HEK293 (cell line): ENCODE results near the gene PLCB1.

Experiments used
- CTCF ChIA-PET: fragments of 350-600 bp; formaldehyde crosslinking; extraction: SDS; loops from one replicate; lab custom pipeline; 2021; ENCODE audit warnings: antibody characterized with exemption; lab: Yijun Ruan, JAX
- POLR2A ChIA-PET: fragments of 300-600 bp; formaldehyde crosslinking; extraction: SDS; loops from one replicate; lab custom pipeline; 2020; ENCODE audit warnings: antibody characterized with exemption, inconsistent platforms; lab: Yijun Ruan, JAX
- H3K27ac ChIP-seq: fragments of 200-500 bp; sonication (Bioruptor generic); 2 replicates; pipeline ENCODE4 v1.5.1; 2014; ENCODE audit warnings: low read depth, low read length, control low read depth, inconsistent platforms; ENCODE audit errors: extremely low read depth
- H3K36me3 ChIP-seq, 2 experiments: fragments of 200-500 bp in 1 of 2; sonication (Bioruptor generic) in 1 of 2; 1 replicate in 1 of 2; 2 replicates in 1 of 2; pipeline ENCODE4 v1.5.1; 2014 to 2017; ENCODE audit warnings: inconsistent platforms in 2 of 2, low read length in 2 of 2; ENCODE audit not compliant: control insufficient read depth in 2 of 2, insufficient read depth in 1 of 2
- H3K4me1 ChIP-seq: fragments of 200-500 bp; sonication (Bioruptor generic); 2 replicates; pipeline ENCODE4 v1.5.1; 2014; ENCODE audit warnings: mild to moderate bottlenecking, low read length, inconsistent platforms; ENCODE audit not compliant: control insufficient read depth, insufficient read depth
- H3K4me3 ChIP-seq: 2 replicates; pipeline ENCODE4 v1.5.1; 2011; ENCODE audit warnings: low read depth, mild to moderate bottlenecking, control low read depth, low read length, moderate library complexity
- H3K9me3 ChIP-seq: fragments of 200-500 bp; sonication (Bioruptor generic); 2 replicates; pipeline ENCODE4 v1.5.1; 2014; ENCODE audit warnings: low read depth, low read length, inconsistent platforms; ENCODE audit not compliant: control insufficient read depth, insufficient read depth
- GLI4 ChIP-seq: fragments of 450-650 bp; formaldehyde crosslinking; IDR thresholded peaks from 2 replicates; pipeline ENCODE4 v1.5.1; 2016; ENCODE audit warnings: missing biosample characterization, missing genetic modification characterization
- KLF10 ChIP-seq: fragments of 450-650 bp; IDR thresholded peaks from 2 replicates; pipeline ENCODE4 v1.5.1; 2018; ENCODE audit warnings: missing biosample characterization, mild to moderate bottlenecking, missing genetic modification characterization
- KLF7 ChIP-seq: fragments of 450-650 bp; formaldehyde crosslinking; IDR thresholded peaks from 2 replicates; pipeline ENCODE4 v1.5.1; 2016; ENCODE audit warnings: missing biosample characterization, missing genetic modification characterization, borderline replicate concordance
- KLF9 ChIP-seq: fragments of 450-650 bp; formaldehyde crosslinking; IDR thresholded peaks from 2 replicates; pipeline ENCODE4 v1.5.1; 2016; ENCODE audit warnings: missing biosample characterization, missing genetic modification characterization, low read depth
- OSR2 ChIP-seq: fragments of 450-650 bp; formaldehyde crosslinking; IDR thresholded peaks from 2 replicates; pipeline ENCODE4 v1.5.1; 2016; ENCODE audit warnings: missing biosample characterization, missing genetic modification characterization
- YY1 ChIP-seq: fragments of 450-650 bp; formaldehyde crosslinking; IDR thresholded peaks from 2 replicates; pipeline ENCODE4 v1.5.1; 2018; ENCODE audit warnings: missing biosample characterization, missing genetic modification characterization
- ZBTB17 ChIP-seq: fragments of 450-650 bp; formaldehyde crosslinking; IDR thresholded peaks from 2 replicates; pipeline ENCODE4 v1.5.1; 2016; ENCODE audit warnings: missing biosample characterization, missing genetic modification characterization
- ZBTB20 ChIP-seq: fragments of 450-650 bp; formaldehyde crosslinking; IDR thresholded peaks from 2 replicates; pipeline ENCODE4 v1.5.1; 2016; ENCODE audit warnings: missing biosample characterization, missing genetic modification characterization
- ZBTB48 ChIP-seq: fragments of 450-650 bp; formaldehyde crosslinking; IDR thresholded peaks from 2 replicates; pipeline ENCODE4 v1.5.1; 2016; ENCODE audit warnings: missing biosample characterization, missing genetic modification characterization
- ZNF202 ChIP-seq: fragments of 450-650 bp; formaldehyde crosslinking; IDR thresholded peaks from 2 replicates; pipeline ENCODE4 v1.5.1; 2016; ENCODE audit warnings: missing biosample characterization, missing genetic modification characterization, borderline replicate concordance
- ZNF223 ChIP-seq: fragments of 450-650 bp; formaldehyde crosslinking; IDR thresholded peaks from 2 replicates; pipeline ENCODE4 v1.5.1; 2016; ENCODE audit warnings: missing biosample characterization, missing genetic modification characterization
- ZNF48 ChIP-seq: fragments of 450-650 bp; formaldehyde crosslinking; IDR thresholded peaks from 2 replicates; pipeline ENCODE4 v1.5.1; 2016; ENCODE audit warnings: missing biosample characterization, missing genetic modification characterization
- ZNF514 ChIP-seq: fragments of 450-650 bp; formaldehyde crosslinking; IDR thresholded peaks from 2 replicates; pipeline ENCODE4 v1.5.1; 2016; ENCODE audit warnings: missing biosample characterization, missing genetic modification characterization
- ZNF654 ChIP-seq: fragments of 450-650 bp; formaldehyde crosslinking; IDR thresholded peaks from 2 replicates; pipeline ENCODE4 v1.5.1; 2016; ENCODE audit warnings: low read depth, missing biosample characterization, missing genetic modification characterization
- ZNF791 ChIP-seq: fragments of 450-650 bp; formaldehyde crosslinking; IDR thresholded peaks from 2 replicates; pipeline ENCODE4 v1.5.1; 2016; ENCODE audit warnings: missing biosample characterization, missing genetic modification characterization
- ZNF837 ChIP-seq: fragments of 450-650 bp; formaldehyde crosslinking; IDR thresholded peaks from 2 replicates; pipeline ENCODE4 v1.5.1; 2016; ENCODE audit warnings: missing biosample characterization, missing genetic modification characterization
- ZSCAN23 ChIP-seq: fragments of 450-650 bp; formaldehyde crosslinking; IDR thresholded peaks from 2 replicates; pipeline ENCODE4 v1.5.1; 2016; ENCODE audit warnings: missing biosample characterization, missing genetic modification characterization
- TF ChIP-seq, protein P1 (sequence below): fragments of 450-650 bp; formaldehyde crosslinking; IDR thresholded peaks from 2 replicates; pipeline ENCODE4 v1.5.1; 2016; ENCODE audit warnings: missing biosample characterization, missing genetic modification characterization, low read depth
- TF ChIP-seq, protein P2 (sequence below): fragments of 450-650 bp; formaldehyde crosslinking; IDR thresholded peaks from 2 replicates; pipeline ENCODE4 v1.5.1; 2016; ENCODE audit warnings: missing biosample characterization, missing genetic modification characterization
- TF ChIP-seq, protein P3 (sequence below): IDR thresholded peaks from 2 replicates; pipeline ENCODE4 v1.6.1; 2011; ENCODE audit warnings: mild to moderate bottlenecking, low read depth, low read length, borderline replicate concordance
- TF ChIP-seq, protein P4 (sequence below): fragments of 450-650 bp; formaldehyde crosslinking; IDR thresholded peaks from 2 replicates; pipeline ENCODE4 v1.5.1; 2017; ENCODE audit warnings: missing biosample characterization, missing genetic modification characterization
- TF ChIP-seq, protein P5 (sequence below): fragments of 450-650 bp; formaldehyde crosslinking; IDR thresholded peaks from 2 replicates; pipeline ENCODE4 v1.5.1; 2016; ENCODE audit warnings: missing biosample characterization, missing genetic modification characterization
- TF ChIP-seq, protein P6 (sequence below): fragments of 450-650 bp; formaldehyde crosslinking; IDR thresholded peaks from 2 replicates; pipeline ENCODE4 v1.5.1; 2016; ENCODE audit warnings: missing biosample characterization, missing genetic modification characterization
- TF ChIP-seq, protein P7 (sequence below): fragments of 450-650 bp; formaldehyde crosslinking; IDR thresholded peaks from 2 replicates; pipeline ENCODE4 v1.5.1; 2016; ENCODE audit warnings: missing biosample characterization, missing genetic modification characterization

PLCB1 gene

DNA sequence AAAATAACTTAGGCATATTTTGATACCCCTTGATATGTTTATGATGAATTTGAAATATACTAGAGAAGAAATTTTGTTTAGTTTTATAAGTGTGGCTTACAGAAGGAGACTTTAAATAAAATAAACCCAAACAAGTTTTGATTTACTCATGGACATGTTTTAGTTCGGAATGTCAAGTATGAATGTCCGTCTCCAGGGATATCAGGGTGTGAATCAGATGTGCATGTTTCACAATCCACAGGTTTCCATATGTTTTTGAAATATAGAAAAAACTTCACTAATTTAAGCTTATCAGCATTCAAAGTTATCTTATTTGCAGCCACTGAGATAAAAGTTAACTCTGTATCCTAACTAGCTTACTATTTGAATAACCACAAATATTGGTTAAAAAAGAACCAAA, 51.5 kb downstream of the PLCB1 start:
- no peak overlapping the region for H3K27ac ChIP-seq
- no peaks in the 10 kb centered on the region for H3K4me1 ChIP-seq
- H3K9me3 ChIP-seq: no peaks in the 10 kb centered on the region
- POLR2A ChIA-PET: no interaction called here
- TF ChIP-seq KLF9: no peak
- TF ChIP-seq, protein P1, sequence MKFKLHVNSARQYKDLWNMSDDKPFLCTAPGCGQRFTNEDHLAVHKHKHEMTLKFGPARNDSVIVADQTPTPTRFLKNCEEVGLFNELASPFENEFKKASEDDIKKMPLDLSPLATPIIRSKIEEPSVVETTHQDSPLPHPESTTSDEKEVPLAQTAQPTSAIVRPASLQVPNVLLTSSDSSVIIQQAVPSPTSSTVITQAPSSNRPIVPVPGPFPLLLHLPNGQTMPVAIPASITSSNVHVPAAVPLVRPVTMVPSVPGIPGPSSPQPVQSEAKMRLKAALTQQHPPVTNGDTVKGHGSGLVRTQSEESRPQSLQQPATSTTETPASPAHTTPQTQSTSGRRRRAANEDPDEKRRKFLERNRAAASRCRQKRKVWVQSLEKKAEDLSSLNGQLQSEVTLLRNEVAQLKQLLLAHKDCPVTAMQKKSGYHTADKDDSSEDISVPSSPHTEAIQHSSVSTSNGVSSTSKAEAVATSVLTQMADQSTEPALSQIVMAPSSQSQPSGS (tag by site-specific recombination): no peak
- TF ChIP-seq ZSCAN23: no peak
- TF ChIP-seq YY1 (tag by site-specific recombination): no peak
- no peak for TF ChIP-seq ZNF514 (tag by site-specific recombination)
- TF ChIP-seq ZNF223 (tag by site-specific recombination): no peak
- TF ChIP-seq GLI4 (tag by site-specific recombination): no peak
- no peak for TF ChIP-seq KLF7 (tag by site-specific recombination)
- TF ChIP-seq ZNF791 (tag by site-specific recombination): no peak
- TF ChIP-seq OSR2: no peak
- TF ChIP-seq, protein P2, sequence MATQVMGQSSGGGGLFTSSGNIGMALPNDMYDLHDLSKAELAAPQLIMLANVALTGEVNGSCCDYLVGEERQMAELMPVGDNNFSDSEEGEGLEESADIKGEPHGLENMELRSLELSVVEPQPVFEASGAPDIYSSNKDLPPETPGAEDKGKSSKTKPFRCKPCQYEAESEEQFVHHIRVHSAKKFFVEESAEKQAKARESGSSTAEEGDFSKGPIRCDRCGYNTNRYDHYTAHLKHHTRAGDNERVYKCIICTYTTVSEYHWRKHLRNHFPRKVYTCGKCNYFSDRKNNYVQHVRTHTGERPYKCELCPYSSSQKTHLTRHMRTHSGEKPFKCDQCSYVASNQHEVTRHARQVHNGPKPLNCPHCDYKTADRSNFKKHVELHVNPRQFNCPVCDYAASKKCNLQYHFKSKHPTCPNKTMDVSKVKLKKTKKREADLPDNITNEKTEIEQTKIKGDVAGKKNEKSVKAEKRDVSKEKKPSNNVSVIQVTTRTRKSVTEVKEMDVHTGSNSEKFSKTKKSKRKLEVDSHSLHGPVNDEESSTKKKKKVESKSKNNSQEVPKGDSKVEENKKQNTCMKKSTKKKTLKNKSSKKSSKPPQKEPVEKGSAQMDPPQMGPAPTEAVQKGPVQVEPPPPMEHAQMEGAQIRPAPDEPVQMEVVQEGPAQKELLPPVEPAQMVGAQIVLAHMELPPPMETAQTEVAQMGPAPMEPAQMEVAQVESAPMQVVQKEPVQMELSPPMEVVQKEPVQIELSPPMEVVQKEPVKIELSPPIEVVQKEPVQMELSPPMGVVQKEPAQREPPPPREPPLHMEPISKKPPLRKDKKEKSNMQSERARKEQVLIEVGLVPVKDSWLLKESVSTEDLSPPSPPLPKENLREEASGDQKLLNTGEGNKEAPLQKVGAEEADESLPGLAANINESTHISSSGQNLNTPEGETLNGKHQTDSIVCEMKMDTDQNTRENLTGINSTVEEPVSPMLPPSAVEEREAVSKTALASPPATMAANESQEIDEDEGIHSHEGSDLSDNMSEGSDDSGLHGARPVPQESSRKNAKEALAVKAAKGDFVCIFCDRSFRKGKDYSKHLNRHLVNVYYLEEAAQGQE (tag by site-specific recombination): no peak
- no peak for TF ChIP-seq ZBTB48 (tag by site-specific recombination)
- TF ChIP-seq ZNF837 (tag by site-specific recombination): no peak
- no peak for TF ChIP-seq ZBTB20 (tag by site-specific recombination)
- TF ChIP-seq, protein P3, sequence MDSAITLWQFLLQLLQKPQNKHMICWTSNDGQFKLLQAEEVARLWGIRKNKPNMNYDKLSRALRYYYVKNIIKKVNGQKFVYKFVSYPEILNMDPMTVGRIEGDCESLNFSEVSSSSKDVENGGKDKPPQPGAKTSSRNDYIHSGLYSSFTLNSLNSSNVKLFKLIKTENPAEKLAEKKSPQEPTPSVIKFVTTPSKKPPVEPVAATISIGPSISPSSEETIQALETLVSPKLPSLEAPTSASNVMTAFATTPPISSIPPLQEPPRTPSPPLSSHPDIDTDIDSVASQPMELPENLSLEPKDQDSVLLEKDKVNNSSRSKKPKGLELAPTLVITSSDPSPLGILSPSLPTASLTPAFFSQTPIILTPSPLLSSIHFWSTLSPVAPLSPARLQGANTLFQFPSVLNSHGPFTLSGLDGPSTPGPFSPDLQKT: no peak
- TF ChIP-seq ZNF202: no peak
- H3K36me3 ChIP-seq: no peaks in the 10 kb centered on the region
- CTCF ChIA-PET: no interaction called here
- no peak overlapping the region for H3K4me3 ChIP-seq

DNA sequence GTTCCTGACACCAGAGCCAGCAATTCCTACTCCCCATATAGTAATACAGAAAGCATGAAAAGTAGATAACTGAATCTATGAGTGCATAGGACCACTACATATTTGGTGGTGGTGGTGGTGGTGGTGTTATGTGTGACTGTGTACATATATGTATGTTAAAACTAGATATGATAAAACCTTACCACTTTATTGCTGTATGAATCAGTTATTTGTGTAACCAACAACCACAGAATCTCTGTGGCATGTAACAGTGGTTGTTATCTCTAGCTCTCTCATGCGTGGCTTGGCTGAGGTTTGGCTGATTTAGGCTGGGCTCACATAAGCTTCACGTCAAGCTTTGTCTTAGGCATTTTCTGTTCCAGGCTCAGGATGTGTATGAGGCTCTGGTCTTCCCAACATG, 55.7 kb downstream of the PLCB1 start:
- Histone ChIP-seq H3K4me1 (no peaks in the 10 kb centered on the region), H3K36me3 (no peaks in the 10 kb centered on the region), H3K4me3 (no peak overlapping the region), H3K27ac (no peak overlapping the region), H3K9me3 (no peaks in the 10 kb centered on the region)
- POLR2A ChIA-PET: no interaction called here
- CTCF ChIA-PET: no interaction called here
- TF ChIP-seq KLF10 (tag by site-specific recombination): no peak
- TF ChIP-seq, protein P4, sequence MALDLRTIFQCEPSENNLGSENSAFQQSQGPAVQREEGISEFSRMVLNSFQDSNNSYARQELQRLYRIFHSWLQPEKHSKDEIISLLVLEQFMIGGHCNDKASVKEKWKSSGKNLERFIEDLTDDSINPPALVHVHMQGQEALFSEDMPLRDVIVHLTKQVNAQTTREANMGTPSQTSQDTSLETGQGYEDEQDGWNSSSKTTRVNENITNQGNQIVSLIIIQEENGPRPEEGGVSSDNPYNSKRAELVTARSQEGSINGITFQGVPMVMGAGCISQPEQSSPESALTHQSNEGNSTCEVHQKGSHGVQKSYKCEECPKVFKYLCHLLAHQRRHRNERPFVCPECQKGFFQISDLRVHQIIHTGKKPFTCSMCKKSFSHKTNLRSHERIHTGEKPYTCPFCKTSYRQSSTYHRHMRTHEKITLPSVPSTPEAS: no peak
- TF ChIP-seq OSR2: no peak
- TF ChIP-seq, protein P5, sequence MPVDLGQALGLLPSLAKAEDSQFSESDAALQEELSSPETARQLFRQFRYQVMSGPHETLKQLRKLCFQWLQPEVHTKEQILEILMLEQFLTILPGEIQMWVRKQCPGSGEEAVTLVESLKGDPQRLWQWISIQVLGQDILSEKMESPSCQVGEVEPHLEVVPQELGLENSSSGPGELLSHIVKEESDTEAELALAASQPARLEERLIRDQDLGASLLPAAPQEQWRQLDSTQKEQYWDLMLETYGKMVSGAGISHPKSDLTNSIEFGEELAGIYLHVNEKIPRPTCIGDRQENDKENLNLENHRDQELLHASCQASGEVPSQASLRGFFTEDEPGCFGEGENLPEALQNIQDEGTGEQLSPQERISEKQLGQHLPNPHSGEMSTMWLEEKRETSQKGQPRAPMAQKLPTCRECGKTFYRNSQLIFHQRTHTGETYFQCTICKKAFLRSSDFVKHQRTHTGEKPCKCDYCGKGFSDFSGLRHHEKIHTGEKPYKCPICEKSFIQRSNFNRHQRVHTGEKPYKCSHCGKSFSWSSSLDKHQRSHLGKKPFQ (tag by site-specific recombination): no peak
- TF ChIP-seq, protein P6, sequence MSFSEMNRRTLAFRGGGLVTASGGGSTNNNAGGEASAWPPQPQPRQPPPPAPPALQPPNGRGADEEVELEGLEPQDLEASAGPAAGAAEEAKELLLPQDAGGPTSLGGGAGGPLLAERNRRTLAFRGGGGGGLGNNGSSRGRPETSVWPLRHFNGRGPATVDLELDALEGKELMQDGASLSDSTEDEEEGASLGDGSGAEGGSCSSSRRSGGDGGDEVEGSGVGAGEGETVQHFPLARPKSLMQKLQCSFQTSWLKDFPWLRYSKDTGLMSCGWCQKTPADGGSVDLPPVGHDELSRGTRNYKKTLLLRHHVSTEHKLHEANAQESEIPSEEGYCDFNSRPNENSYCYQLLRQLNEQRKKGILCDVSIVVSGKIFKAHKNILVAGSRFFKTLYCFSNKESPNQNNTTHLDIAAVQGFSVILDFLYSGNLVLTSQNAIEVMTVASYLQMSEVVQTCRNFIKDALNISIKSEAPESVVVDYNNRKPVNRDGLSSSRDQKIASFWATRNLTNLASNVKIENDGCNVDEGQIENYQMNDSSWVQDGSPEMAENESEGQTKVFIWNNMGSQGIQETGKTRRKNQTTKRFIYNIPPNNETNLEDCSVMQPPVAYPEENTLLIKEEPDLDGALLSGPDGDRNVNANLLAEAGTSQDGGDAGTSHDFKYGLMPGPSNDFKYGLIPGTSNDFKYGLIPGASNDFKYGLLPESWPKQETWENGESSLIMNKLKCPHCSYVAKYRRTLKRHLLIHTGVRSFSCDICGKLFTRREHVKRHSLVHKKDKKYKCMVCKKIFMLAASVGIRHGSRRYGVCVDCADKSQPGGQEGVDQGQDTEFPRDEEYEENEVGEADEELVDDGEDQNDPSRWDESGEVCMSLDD (tag by site-specific recombination): no peak
- TF ChIP-seq, protein P7, sequence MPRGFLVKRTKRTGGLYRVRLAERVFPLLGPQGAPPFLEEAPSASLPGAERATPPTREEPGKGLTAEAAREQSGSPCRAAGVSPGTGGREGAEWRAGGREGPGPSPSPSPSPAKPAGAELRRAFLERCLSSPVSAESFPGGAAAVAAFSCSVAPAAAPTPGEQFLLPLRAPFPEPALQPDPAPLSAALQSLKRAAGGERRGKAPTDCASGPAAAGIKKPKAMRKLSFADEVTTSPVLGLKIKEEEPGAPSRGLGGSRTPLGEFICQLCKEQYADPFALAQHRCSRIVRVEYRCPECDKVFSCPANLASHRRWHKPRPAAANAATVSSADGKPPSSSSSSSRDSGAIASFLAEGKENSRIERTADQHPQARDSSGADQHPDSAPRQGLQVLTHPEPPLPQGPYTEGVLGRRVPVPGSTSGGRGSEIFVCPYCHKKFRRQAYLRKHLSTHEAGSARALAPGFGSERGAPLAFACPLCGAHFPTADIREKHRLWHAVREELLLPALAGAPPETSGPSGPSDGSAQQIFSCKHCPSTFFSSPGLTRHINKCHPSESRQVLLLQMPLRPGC: no peak
- no peak for TF ChIP-seq ZNF654 (tag by site-specific recombination)
- TF ChIP-seq ZNF48 (tag by site-specific recombination): no peak
- no peak for TF ChIP-seq ZBTB17
